ENCODE measurements around the gene HAP1. TPM values are rescaled to one million over a fixed set of nuclear protein-coding genes. Genes with fewer than 3 reads are reported as not detected.

The HAP1 gene
- total and polyA plus RNA-seq, 10 donors, result 0.33 to 8.4 (median 1.1) TPM

DNA sequence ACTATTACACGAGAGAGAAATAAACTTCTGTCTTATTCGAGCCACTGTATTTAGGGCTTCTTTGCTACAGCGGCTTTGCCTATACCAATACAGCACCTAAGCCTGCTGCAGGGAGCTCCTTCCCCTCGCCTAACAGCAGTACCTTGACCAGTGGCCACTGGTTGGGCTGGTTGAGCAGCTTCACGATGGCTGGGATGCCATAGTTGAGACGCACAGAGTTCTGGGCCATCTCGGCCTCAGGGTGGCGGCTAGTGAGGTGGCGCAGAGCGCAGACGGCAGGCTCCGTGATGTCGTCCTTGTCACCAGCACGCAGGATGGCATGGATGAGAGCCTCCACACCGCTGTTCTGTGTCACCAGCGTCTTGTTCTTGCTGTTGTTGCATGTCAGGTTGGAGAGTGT is 28.4 kb upstream of the HAP1 start:
- no peaks in the 10 kb centered on the region for H3K27me3 ChIP-seq (replicated peaks in 1 of 7)
- TF ChIP-seq, protein P1, sequence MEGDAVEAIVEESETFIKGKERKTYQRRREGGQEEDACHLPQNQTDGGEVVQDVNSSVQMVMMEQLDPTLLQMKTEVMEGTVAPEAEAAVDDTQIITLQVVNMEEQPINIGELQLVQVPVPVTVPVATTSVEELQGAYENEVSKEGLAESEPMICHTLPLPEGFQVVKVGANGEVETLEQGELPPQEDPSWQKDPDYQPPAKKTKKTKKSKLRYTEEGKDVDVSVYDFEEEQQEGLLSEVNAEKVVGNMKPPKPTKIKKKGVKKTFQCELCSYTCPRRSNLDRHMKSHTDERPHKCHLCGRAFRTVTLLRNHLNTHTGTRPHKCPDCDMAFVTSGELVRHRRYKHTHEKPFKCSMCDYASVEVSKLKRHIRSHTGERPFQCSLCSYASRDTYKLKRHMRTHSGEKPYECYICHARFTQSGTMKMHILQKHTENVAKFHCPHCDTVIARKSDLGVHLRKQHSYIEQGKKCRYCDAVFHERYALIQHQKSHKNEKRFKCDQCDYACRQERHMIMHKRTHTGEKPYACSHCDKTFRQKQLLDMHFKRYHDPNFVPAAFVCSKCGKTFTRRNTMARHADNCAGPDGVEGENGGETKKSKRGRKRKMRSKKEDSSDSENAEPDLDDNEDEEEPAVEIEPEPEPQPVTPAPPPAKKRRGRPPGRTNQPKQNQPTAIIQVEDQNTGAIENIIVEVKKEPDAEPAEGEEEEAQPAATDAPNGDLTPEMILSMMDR (IDR thresholded peaks at IDR 0.05 in 8 of 11, conservative IDR thresholded peaks at IDR 0.05 in 3 of 11), result no peak
- TF ChIP-seq POLR2AphosphoS5 (IDR thresholded peaks at IDR 0.05) (no peak), POLR2A (IDR thresholded peaks at IDR 0.05) (no peak)
- peaks cover 0 to 88% (median 35%) of the 10 kb centered on the region in 6 donors for H3K36me3 ChIP-seq
- WGBS, 5 donors, result 90 to 97% (median 95%) methylated on average over 16 of the region's 16 CpGs
- H3K4me1 ChIP-seq, result no peaks in the 10 kb centered on the region
- no peak for DNase-seq
- H3K9me3 ChIP-seq, result no peaks in the 10 kb centered on the region
- intact Hi-C loops (cut with DNase I; ENCODE audit: low total_unique reads), result no loop called here
- H3K27ac ChIP-seq, result no peak overlapping the region
- H3K4me3 ChIP-seq, result no peak overlapping the region

- Histone ChIP-seq H3K4me1 (no peaks in the 10 kb centered on the region), H3K36me3 (peaks cover 0 to 88% (median 33%) of the 10 kb centered on the region in 6 donors), H3K27me3 (replicated peaks in 1 of 7) (no peaks in the 10 kb centered on the region), H3K9me3 (no peaks in the 10 kb centered on the region), H3K4me3 (no peak overlapping the region), H3K27ac (no peak overlapping the region)
- TF ChIP-seq POLR2A (IDR thresholded peaks at IDR 0.05) (no peak), POLR2AphosphoS5 (IDR thresholded peaks at IDR 0.05) (no peak)
- TF ChIP-seq, protein P1 (IDR thresholded peaks at IDR 0.05 in 8 of 11, conservative IDR thresholded peaks at IDR 0.05 in 3 of 11), result no peak
- intact Hi-C loops (cut with DNase I; ENCODE audit: low total_unique reads), result no loop called here
- WGBS, 5 donors, result 79 to 97% (median 90%) methylated on average over 6 of the region's 6 CpGs
- no peak for DNase-seq
These were observed 27.9 kb upstream of the HAP1 start for GRCh38 chr17:41762391-41762790.

- H3K9me3 ChIP-seq, result no peaks in the 10 kb centered on the region
- 72 to 87% (median 81%) methylated on average over 6 of the region's 6 CpGs for WGBS, 5 donors
- H3K27me3 ChIP-seq (replicated peaks in 1 of 7), result no peaks in the 10 kb centered on the region
- TF ChIP-seq POLR2A (IDR thresholded peaks at IDR 0.05), result no peak
- no peak for TF ChIP-seq POLR2AphosphoS5 (IDR thresholded peaks at IDR 0.05)
- TF ChIP-seq, protein P1 (IDR thresholded peaks at IDR 0.05 in 8 of 11, conservative IDR thresholded peaks at IDR 0.05 in 3 of 11), result no peak
- H3K27ac ChIP-seq, result no peak overlapping the region
- no peak overlapping the region for H3K4me3 ChIP-seq
- intact Hi-C loops (cut with DNase I; ENCODE audit: low total_unique reads), result no loop called here
- no peaks in the 10 kb centered on the region for H3K4me1 ChIP-seq
- no peak for DNase-seq
- H3K36me3 ChIP-seq, result peaks cover 0 to 89% (median 36%) of the 10 kb centered on the region in 6 donors
These were observed 26.4 kb upstream of the HAP1 start for GRCh38 chr17:41760878-41761277.

GRCh38 chr17:41758601-41759000 is 24.2 kb upstream of the HAP1 start:
- Histone ChIP-seq H3K36me3 (peaks cover 0 to 81% (median 34%) of the 10 kb centered on the region in 6 donors), H3K4me1 (no peaks in the 10 kb centered on the region), H3K27me3 (replicated peaks in 1 of 7) (no peaks in the 10 kb centered on the region), H3K27ac (no peak overlapping the region), H3K4me3 (no peak overlapping the region), H3K9me3 (no peaks in the 10 kb centered on the region)
- intact Hi-C loops (cut with DNase I; ENCODE audit: low total_unique reads), result no loop called here
- TF ChIP-seq POLR2AphosphoS5 (IDR thresholded peaks at IDR 0.05), result peak in 1 of 3 donors; percentile 14
- TF ChIP-seq POLR2A (IDR thresholded peaks at IDR 0.05), result no peak
- WGBS, 5 donors, result 72 to 88% (median 83%) methylated on average over 8 to 9 of the region's 9 CpGs
- no peak for DNase-seq

GRCh38 chr17:41754066-41754465 is 19.6 kb upstream of the HAP1 start:
- WGBS, 5 donors, result 77 to 94% (median 84%) methylated on average over 11 to 12 of the region's 12 CpGs
- H3K9me3 ChIP-seq, result no peaks in the 10 kb centered on the region
- H3K36me3 ChIP-seq, result peaks cover 0 to 43% (median 21%) of the 10 kb centered on the region in 6 donors
- no peaks in the 10 kb centered on the region for H3K27me3 ChIP-seq (replicated peaks in 1 of 7)
- H3K4me1 ChIP-seq, result no peaks in the 10 kb centered on the region
- TF ChIP-seq POLR2AphosphoS5 (IDR thresholded peaks at IDR 0.05), result no peak
- TF ChIP-seq, protein P1 (IDR thresholded peaks at IDR 0.05 in 8 of 11, conservative IDR thresholded peaks at IDR 0.05 in 3 of 11), result no peak
- no peak for TF ChIP-seq POLR2A (IDR thresholded peaks at IDR 0.05)
- no peak for DNase-seq
- intact Hi-C loops (cut with DNase I; ENCODE audit: low total_unique reads), result no loop called here
- H3K27ac ChIP-seq, result no peak overlapping the region
- no peak overlapping the region for H3K4me3 ChIP-seq
